ENCODE data around the gene ARL15.

GRCh38 chr5:54088081-54088480, 222.3 kb downstream of the ARL15 start:
- TF ChIP-seq POLR2AphosphoS5 (IDR thresholded peaks at IDR 0.05; ENCODE audit: borderline replicate concordance, low read depth, low read length) (no peak), EZH2 (IDR thresholded peaks at IDR 0.05) (no peak), FOXP2 (optimal IDR thresholded peaks at IDR 0.05; ENCODE audit: control extremely low read depth, extremely low read length, insufficient read depth) (no peak)
